HG03558 (cell line): Measurements from ENCODE around the gene SLC41A1.
A peak's percentile ranks its signal among the peaks of the same experiment; 100 is the strongest.

Experiments
- ATAC-seq: cut with Tn5 transposase; IDR thresholded peaks from one replicate; pipeline ENCODE4 v1.9.1; 2021; ENCODE audit warnings: moderate number of reproducible peaks; ENCODE audit not compliant: unreplicated experiment; ENCODE audit errors: extremely low read depth

The SLC41A1 gene

DNA sequence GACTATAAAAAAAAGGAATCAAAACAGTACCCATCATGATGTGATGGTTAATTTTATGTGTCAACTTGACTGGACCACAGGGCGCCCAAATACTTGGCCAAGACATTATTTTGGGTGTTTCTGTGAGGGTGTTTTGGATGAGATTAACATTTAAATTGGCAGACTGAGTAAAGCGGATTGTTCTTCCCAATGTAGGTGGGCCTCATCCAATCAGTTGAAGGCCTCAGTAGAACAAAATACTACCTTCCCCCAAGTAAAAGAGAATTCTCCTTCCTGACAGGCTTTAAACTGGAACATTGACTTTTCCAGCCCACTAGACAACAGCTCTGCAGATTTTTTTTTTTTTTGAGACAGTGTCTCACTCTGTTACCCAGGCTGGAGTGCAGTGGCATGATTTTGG lies 48.4 kb downstream of the SLC41A1 start:
- ATAC-seq = no peak

- no peak for ATAC-seq
Observed at GRCh38 chr1:205763980-205764379, 49.0 kb downstream of the SLC41A1 start.

DNA sequence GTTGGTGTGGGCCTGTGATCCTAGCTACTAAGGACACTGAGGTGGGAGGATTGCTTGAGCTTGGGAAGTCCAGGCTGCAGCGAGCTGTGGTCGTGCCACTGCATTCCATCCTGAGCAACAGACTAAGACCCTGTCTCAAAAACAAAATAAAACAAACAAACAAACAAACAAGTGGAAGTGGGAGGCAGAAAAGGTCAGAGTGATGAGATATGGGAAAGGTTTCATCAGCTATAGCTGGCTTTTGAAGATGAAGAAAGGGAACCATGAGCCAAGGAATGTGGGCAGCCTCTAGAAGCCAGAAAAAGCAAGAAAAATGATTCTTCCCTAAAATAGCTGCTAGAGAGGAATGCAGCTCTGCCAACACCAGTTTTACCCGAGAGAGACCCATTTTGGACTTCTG lies 52.4 kb downstream of the SLC41A1 start:
- ATAC-seq = no peak

DNA sequence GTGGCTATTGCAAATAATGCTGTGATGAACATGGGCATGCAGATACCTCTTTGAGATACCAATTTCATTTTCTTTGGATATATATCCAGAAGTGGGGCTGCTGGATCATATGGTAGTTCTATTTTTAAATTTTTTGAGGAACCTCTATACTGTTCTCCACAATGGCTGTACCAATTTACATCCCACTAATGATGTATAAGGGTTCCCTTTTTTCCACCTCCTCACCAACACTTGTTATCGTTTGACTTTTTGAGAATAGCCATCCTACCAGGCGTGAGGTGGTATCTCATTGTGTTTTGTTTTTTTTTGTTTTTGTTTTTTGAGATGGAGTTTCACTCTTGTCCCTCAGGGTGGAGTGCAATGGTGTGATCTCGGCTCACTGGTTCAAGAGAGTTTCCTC lies 56.4 kb downstream of the SLC41A1 start:
- no peak for ATAC-seq

DNA sequence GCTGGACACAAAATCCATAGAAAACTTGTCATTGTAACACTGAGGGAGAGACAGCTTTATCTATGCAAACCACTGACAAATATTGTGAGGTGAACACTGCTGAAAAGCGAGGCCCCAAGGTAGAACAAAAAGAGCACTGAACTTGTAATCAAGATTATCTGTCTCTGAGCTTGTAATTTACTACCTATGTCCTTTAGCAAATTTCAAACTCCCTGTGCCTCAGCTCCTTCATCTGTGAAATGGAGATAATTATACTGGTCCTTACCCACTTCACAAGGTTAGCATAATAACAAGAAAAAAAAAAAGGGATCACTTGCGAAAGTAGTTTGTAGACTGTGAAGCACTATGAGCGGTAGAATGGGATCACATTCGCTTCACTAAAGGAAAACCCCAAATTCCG lies 58.1 kb downstream of the SLC41A1 start:
- ATAC-seq = no peak

DNA sequence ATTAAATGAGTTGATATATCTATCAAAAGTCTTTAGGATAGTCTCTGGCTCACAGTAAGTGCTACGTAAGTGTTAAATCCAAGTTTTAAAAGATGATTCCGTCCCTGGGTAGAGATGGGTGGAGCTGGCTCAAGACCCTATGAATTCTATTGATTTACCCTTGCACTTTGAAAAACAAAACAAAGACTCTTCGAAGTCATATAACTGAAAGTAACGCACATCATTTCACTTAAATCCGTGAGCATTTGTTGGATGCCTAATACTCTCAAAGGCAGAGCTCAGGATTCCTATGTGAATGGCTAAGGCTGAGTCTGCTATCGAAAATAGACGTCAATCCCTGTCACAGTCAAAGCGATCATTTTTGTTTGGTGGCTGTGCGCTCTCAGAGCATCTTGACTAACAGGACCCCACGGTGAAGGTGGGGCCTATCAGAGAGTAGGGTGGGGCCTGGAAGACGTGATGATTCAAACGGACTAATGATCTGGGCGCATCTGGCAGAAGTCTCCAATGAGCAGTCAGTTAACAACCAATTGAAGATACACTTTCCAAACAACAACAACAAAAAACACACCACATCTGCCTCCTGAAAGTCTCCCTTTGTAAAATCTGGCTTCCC lies 61.9 kb downstream of the SLC41A1 start:
- ATAC-seq = no peak

- peak; percentile 53 for ATAC-seq
Observed at GRCh38 chr1:205750138-205751035, 62.6 kb downstream of the SLC41A1 start, which contains the start of gene NUCKS1. Gene NUCKS1 (minus strand): TSS chr1:205750182. CDS start chr1:205749973, 209 bp downstream.

DNA sequence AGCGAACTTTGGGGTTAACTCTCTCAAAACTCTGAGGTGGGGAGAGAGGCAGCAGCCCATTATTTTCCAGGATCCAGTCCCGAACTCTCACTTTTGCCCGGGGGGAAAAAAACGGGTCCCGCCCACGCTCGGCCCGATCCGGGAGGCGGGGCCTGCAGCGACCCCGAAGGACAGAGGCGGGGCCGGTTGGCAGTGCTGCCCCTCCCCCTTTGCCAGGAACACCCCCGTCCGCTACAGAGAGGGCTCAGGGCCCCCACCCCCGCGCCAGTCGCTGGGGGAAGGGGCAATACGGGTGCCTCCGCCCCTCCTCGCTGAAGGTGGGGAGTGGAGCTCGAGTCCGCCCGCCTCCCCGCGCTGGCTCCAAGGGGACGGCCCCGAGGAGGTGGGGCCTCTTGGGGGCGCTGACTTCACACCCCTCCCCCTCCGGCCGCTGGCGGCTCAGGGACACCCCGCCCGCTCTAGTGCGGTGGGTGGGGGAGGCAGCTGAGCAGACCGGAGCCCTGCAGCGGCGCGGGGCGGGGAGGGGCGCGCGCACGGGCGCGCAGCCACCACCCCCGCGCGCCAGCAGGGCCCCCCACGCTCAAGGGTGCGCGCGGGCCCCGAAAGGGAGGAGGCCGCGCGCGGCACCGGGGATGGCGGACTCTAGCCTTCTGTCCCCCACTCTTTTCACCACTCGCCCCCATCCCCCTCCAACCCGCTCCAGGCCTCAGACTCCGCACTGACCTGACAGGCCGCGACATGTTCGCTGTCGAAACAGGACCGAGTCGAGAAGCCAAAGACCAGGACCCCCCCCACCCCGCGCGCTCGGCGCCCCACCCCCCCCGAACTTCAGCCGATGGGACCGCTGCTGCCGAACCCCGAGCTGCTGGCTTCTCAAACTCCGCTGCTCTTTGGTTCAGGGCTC lies 63.5 kb downstream of the SLC41A1 start:
- ATAC-seq = peak; percentile 56

- no peak for ATAC-seq
Observed at GRCh38 chr1:205748403-205749233, 64.4 kb downstream of the SLC41A1 start.

DNA sequence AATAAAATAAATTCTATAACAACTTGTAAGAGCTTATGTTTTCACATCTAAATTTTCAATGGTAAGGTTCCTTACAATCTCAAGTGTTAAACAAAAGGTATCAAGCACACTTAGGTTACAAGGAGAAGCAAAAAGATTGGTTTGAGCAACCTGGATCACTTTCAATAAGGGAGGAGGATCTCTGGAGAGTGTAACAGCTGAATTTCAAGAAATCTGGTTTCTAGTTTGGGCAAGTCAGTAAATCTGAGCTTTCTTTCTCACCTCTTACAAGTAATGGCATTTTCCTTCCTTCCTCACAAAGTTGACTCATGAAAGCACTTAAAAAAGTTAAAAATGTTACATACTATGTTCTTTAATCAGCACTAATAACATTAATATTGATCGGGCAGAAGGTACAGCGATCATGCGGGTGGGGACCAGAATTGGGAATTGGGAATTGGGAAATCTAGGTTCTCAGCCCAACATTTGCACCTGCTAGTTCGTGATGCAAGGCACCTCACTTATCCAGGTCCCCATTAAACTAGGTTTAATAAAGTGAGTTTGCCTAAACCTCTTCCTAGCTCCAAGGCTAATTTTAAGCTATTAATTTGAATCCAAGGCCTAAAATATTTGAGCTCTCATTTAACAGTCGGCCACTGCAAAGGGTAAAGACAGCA lies 66.1 kb downstream of the SLC41A1 start:
- ATAC-seq = no peak

GRCh38 chr1:205744403-205744802 lies 68.6 kb downstream of the SLC41A1 start:
- no peak for ATAC-seq

- no peak for ATAC-seq
Observed at GRCh38 chr1:205743977-205744376, 69.0 kb downstream of the SLC41A1 start.

- ATAC-seq = no peak
Observed at GRCh38 chr1:205741681-205742080, 71.3 kb downstream of the SLC41A1 start.

- no peak for ATAC-seq
Observed at GRCh38 chr1:205739348-205740160, 73.4 kb downstream of the SLC41A1 start.
